ENCODE data around the gene DVL3.

The DVL3 gene

GRCh38 chr3:184172681-184173373 is 17.6 kb downstream of the DVL3 start:
- no peak overlapping the region for H3K4me3 ChIP-seq (ENCODE audit: low read length)
- no peak overlapping the region for H3K9ac ChIP-seq (ENCODE audit: low read depth, low read length)
- H3K36me3 ChIP-seq (ENCODE audit: insufficient read depth, low read depth, low read length): peaks cover 51% of the 10 kb centered on the region
- H3K27me3 ChIP-seq (ENCODE audit: insufficient read depth, low read length): no peaks in the 10 kb centered on the region
- H3K9me3 ChIP-seq (ENCODE audit: insufficient read depth, low read depth, low read length): no peaks in the 10 kb centered on the region
- no peak overlapping the region for H3K27ac ChIP-seq (ENCODE audit: low read length)
- peaks cover 19% of the 10 kb centered on the region for H3K4me1 ChIP-seq (ENCODE audit: insufficient read depth, low read length)

GRCh38 chr3:184173374-184173722 is 18.2 kb downstream of the DVL3 start:
- H3K4me1 ChIP-seq (ENCODE audit: insufficient read depth, low read length): peaks cover 19% of the 10 kb centered on the region

GRCh38 chr3:184174284-184174645 is 19.1 kb downstream of the DVL3 start:
- no peak overlapping the region for H3K9ac ChIP-seq (ENCODE audit: low read depth, low read length)
- no peaks in the 10 kb centered on the region for H3K27me3 ChIP-seq (ENCODE audit: insufficient read depth, low read length)

More at GRCh38 chr3:184173374-184173722, 18.2 kb downstream of the DVL3 start:
- no peak overlapping the region for H3K9ac ChIP-seq (ENCODE audit: low read depth, low read length)
- peaks cover 51% of the 10 kb centered on the region for H3K36me3 ChIP-seq (ENCODE audit: insufficient read depth, low read depth, low read length)
- H3K9me3 ChIP-seq (ENCODE audit: insufficient read depth, low read depth, low read length): no peaks in the 10 kb centered on the region
- no peak overlapping the region for H3K27ac ChIP-seq (ENCODE audit: low read length)
- no peaks in the 10 kb centered on the region for H3K27me3 ChIP-seq (ENCODE audit: insufficient read depth, low read length)
- H3K4me3 ChIP-seq (ENCODE audit: low read length): no peak overlapping the region

GRCh38 chr3:184174646-184175492 is 19.7 kb downstream of the DVL3 start, which contains the start of gene AP2M1:
Gene AP2M1, plus strand, starts transcription at chr3:184174855. Its CDS starts 2,139 bp downstream, at chr3:184176994.
- Histone ChIP-seq H3K4me3 (ENCODE audit: low read length) (peak within 1 kb of the TSS; percentile 87), H3K27me3 (ENCODE audit: insufficient read depth, low read length) (no peaks in the 10 kb centered on the region), H3K4me1 (ENCODE audit: insufficient read depth, low read length) (peaks cover 19% of the 10 kb centered on the region), H3K27ac (ENCODE audit: low read length) (peak within 1 kb of the TSS; percentile 92), H3K9me3 (ENCODE audit: insufficient read depth, low read depth, low read length) (no peaks in the 10 kb centered on the region), H3K36me3 (ENCODE audit: insufficient read depth, low read depth, low read length) (peaks cover 54% of the 10 kb centered on the region), H3K9ac (ENCODE audit: low read depth, low read length) (peak within 1 kb of the TSS; percentile 96; the same call in 1 of the 2 replicates)

More at GRCh38 chr3:184174284-184174645, 19.1 kb downstream of the DVL3 start:
- Histone ChIP-seq H3K36me3 (ENCODE audit: insufficient read depth, low read depth, low read length) (peaks cover 51% of the 10 kb centered on the region), H3K4me3 (ENCODE audit: low read length) (no peak overlapping the region), H3K9me3 (ENCODE audit: insufficient read depth, low read depth, low read length) (no peaks in the 10 kb centered on the region), H3K4me1 (ENCODE audit: insufficient read depth, low read length) (peaks cover 19% of the 10 kb centered on the region), H3K27ac (ENCODE audit: low read length) (no peak overlapping the region)

GRCh38 chr3:184175506-184175905 is 20.3 kb downstream of the DVL3 start:
- Histone ChIP-seq H3K36me3 (ENCODE audit: insufficient read depth, low read depth, low read length) (peaks cover 59% of the 10 kb centered on the region), H3K4me1 (ENCODE audit: insufficient read depth, low read length) (peaks cover 19% of the 10 kb centered on the region), H3K9me3 (ENCODE audit: insufficient read depth, low read depth, low read length) (no peaks in the 10 kb centered on the region), H3K27me3 (ENCODE audit: insufficient read depth, low read length) (no peaks in the 10 kb centered on the region), H3K9ac (ENCODE audit: low read depth, low read length) (peak overlapping the region; percentile 96), H3K4me3 (ENCODE audit: low read length) (peak overlapping the region; percentile 87), H3K27ac (ENCODE audit: low read length) (peak overlapping the region; percentile 92)

DNA sequence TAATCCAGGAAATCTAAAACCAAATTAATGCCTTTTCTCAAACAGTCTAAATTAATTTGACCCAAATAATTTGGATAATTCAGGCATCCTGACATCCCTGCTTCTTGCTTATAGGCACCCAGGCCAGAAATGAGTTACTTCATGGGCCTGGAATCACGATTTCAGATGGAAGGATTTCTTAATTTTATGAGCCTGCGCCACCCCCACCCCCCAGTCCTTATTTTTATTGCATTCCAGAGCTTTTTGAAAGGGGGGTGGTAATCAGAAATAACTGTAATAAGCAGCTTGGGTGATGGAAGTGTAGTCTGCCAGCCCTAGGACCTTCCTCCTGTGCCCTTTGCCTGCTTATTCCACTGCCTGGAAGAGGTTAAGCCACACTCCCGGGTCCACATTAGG is 20.8 kb downstream of the DVL3 start:
- Histone ChIP-seq H3K27me3 (ENCODE audit: insufficient read depth, low read length) (no peaks in the 10 kb centered on the region), H3K9ac (ENCODE audit: low read depth, low read length) (peak overlapping the region; percentile 96), H3K4me3 (ENCODE audit: low read length) (peak overlapping the region; percentile 87), H3K4me1 (ENCODE audit: insufficient read depth, low read length) (peaks cover 18% of the 10 kb centered on the region), H3K9me3 (ENCODE audit: insufficient read depth, low read depth, low read length) (no peaks in the 10 kb centered on the region), H3K27ac (ENCODE audit: low read length) (peak overlapping the region; percentile 92), H3K36me3 (ENCODE audit: insufficient read depth, low read depth, low read length) (peaks cover 59% of the 10 kb centered on the region)

DNA sequence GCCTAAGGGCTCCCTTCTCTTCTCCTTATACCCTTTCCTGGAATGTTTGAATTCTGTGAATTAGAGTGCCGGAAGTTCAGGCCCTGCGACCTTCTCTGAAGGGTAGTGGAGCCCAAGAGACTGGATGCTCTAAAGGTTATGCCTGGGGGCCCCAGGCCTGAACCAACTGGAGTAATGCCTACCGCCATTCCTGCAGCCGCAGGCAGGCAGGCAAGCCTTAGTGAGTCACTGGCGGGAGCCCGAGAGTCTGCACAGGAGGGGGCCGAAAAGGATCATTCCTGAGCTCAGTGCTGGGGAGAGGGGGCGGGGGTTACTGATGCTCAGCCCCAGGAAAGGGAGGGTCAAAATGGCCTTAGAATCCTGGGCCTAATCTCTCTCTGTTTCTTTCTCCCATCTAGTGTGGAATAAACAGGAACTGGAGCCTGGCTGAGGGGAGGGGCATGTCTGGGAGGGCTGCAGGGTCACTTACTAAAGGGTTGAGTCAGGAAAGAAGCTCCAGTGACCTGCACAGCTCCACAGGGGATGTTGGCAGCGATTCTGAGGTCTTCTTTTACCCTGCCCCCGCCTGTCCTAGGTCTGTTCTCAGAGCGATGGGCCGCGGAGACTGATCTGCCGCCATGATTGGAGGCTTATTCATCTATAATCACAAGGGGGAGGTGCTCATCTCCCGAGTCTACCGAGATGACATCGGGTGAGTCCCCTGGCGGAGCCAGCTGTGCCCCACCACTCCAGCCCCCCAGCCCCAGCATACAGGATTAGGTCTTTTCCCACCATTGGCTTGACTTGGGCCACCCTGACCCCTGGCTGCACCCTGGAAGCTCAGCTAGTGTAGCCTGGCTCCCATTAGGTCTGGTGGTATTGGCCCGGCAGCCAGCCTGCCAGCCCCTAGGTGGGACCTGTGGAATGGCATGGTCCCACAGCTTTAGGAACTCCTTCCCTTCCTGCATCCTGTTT is 21.5 kb downstream of the DVL3 start:
- Histone ChIP-seq H3K27me3 (ENCODE audit: insufficient read depth, low read length) (no peaks in the 10 kb centered on the region), H3K27ac (ENCODE audit: low read length) (peak overlapping the region; percentile 92), H3K4me3 (ENCODE audit: low read length) (peak overlapping the region; percentile 87), H3K9ac (ENCODE audit: low read depth, low read length) (peak overlapping the region; percentile 96), H3K4me1 (ENCODE audit: insufficient read depth, low read length) (peaks cover 15% of the 10 kb centered on the region), H3K36me3 (ENCODE audit: insufficient read depth, low read depth, low read length) (peaks cover 59% of the 10 kb centered on the region), H3K9me3 (ENCODE audit: insufficient read depth, low read depth, low read length) (no peaks in the 10 kb centered on the region)

- Histone ChIP-seq H3K4me1 (ENCODE audit: insufficient read depth, low read length) (peaks cover 15% of the 10 kb centered on the region), H3K9me3 (ENCODE audit: insufficient read depth, low read depth, low read length) (no peaks in the 10 kb centered on the region), H3K27me3 (ENCODE audit: insufficient read depth, low read length) (no peaks in the 10 kb centered on the region), H3K36me3 (ENCODE audit: insufficient read depth, low read depth, low read length) (peaks cover 59% of the 10 kb centered on the region), H3K27ac (ENCODE audit: low read length) (peak overlapping the region; percentile 92), H3K9ac (ENCODE audit: low read depth, low read length) (peak overlapping the region; percentile 96; the same call in 1 of the 2 replicates), H3K4me3 (ENCODE audit: low read length) (peak overlapping the region; percentile 87)
Measured at GRCh38 chr3:184177331-184177731, 22.2 kb downstream of the DVL3 start.

DNA sequence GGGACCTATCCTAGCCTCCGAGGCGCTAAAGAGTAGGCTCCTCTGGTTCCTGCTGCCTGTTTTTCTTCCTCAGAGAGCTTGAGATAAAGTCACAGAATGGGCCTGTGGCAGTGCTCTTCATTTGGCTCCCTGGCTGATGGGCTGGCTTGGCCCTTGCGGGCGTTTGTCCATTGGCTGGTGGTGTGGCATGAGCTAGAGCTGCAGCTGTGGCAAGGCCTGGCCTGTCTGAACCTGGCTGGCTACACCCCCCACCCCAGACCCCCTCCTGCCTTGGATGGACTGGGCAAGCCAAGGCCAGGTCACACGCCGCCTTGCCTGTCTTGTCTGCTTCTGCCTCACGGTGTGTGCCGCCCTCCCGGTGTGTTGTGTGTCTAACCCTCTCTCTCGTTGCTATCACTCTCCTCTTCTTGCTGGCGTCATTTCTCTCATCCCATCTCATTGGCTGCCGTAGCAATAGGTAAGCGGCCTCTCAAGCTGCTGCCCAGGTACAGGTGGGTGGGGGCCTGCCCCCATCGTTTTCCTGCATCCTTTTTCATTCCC is 22.7 kb downstream of the DVL3 start:
- no peaks in the 10 kb centered on the region for H3K27me3 ChIP-seq (ENCODE audit: insufficient read depth, low read length)
- H3K9ac ChIP-seq (ENCODE audit: low read depth, low read length): peak overlapping the region; percentile 96; the same call in 1 of the 2 replicates
- peak overlapping the region; percentile 92 for H3K27ac ChIP-seq (ENCODE audit: low read length)
- peaks cover 15% of the 10 kb centered on the region for H3K4me1 ChIP-seq (ENCODE audit: insufficient read depth, low read length)
- no peaks in the 10 kb centered on the region for H3K9me3 ChIP-seq (ENCODE audit: insufficient read depth, low read depth, low read length)
- peaks cover 60% of the 10 kb centered on the region for H3K36me3 ChIP-seq (ENCODE audit: insufficient read depth, low read depth, low read length)
- H3K4me3 ChIP-seq (ENCODE audit: low read length): no peak overlapping the region

- Histone ChIP-seq H3K4me3 (ENCODE audit: low read length) (no peak overlapping the region), H3K4me1 (ENCODE audit: insufficient read depth, low read length) (peaks cover 15% of the 10 kb centered on the region), H3K27me3 (ENCODE audit: insufficient read depth, low read length) (no peaks in the 10 kb centered on the region), H3K36me3 (ENCODE audit: insufficient read depth, low read depth, low read length) (peaks cover 68% of the 10 kb centered on the region), H3K9ac (ENCODE audit: low read depth, low read length) (no peak overlapping the region), H3K9me3 (ENCODE audit: insufficient read depth, low read depth, low read length) (no peaks in the 10 kb centered on the region), H3K27ac (ENCODE audit: low read length) (no peak overlapping the region)
Measured at GRCh38 chr3:184178521-184179138, 23.5 kb downstream of the DVL3 start.

Data from iPS-20b (cell line).